Measurements from ENCODE around the gene ACIN1. TPM values are rescaled to one million over a fixed set of nuclear protein-coding genes. Genes with fewer than 3 reads are reported as not detected.

ACIN1 gene
- total and polyA plus RNA-seq, 2 of the 13 experiments (the other 11 are each of a cell fraction or from before 2014, with no cell fraction given) = 165 to 183 TPM

DNA sequence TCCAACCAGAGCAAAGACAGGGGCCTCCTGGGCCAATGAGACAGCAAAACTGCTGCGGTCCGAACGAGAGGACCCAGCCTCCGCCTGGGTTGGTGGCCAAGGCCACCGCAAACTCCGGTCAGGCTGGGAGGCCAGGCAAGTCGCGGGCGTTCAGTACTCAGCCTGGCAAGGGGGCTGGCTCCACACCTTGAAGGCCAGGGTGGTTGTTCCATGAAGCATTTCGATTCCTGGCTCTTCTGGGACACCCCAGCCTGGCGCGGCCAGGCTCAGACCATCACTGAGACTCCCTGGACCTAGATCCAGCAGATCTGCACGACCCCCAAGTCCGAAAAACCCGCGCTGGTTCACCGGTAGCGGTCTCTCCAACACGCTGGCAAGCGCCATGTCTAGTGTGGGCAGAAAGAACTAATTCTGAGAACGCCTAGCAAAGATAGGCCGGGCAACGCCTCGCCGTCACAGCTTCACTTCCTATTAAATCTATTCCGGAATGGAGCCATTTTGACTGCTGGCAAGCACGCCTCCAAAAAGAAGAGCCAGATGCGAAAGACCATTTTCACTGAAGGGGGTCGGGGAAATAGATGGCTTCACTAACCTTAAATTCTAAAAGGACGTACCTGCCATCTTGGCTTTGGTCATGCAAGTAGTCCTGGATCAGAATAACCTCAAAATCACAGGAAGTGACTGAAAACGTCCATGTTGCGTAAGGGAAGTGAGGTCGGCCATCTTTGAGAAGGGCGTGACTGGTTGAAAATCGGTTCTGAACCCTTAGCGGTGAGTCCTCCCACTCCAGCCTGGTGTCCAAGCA, 60.2 kb downstream of the ACIN1 start, which contains the start of gene PSMB5 (continued):
- TF ChIP-seq, protein P1, sequence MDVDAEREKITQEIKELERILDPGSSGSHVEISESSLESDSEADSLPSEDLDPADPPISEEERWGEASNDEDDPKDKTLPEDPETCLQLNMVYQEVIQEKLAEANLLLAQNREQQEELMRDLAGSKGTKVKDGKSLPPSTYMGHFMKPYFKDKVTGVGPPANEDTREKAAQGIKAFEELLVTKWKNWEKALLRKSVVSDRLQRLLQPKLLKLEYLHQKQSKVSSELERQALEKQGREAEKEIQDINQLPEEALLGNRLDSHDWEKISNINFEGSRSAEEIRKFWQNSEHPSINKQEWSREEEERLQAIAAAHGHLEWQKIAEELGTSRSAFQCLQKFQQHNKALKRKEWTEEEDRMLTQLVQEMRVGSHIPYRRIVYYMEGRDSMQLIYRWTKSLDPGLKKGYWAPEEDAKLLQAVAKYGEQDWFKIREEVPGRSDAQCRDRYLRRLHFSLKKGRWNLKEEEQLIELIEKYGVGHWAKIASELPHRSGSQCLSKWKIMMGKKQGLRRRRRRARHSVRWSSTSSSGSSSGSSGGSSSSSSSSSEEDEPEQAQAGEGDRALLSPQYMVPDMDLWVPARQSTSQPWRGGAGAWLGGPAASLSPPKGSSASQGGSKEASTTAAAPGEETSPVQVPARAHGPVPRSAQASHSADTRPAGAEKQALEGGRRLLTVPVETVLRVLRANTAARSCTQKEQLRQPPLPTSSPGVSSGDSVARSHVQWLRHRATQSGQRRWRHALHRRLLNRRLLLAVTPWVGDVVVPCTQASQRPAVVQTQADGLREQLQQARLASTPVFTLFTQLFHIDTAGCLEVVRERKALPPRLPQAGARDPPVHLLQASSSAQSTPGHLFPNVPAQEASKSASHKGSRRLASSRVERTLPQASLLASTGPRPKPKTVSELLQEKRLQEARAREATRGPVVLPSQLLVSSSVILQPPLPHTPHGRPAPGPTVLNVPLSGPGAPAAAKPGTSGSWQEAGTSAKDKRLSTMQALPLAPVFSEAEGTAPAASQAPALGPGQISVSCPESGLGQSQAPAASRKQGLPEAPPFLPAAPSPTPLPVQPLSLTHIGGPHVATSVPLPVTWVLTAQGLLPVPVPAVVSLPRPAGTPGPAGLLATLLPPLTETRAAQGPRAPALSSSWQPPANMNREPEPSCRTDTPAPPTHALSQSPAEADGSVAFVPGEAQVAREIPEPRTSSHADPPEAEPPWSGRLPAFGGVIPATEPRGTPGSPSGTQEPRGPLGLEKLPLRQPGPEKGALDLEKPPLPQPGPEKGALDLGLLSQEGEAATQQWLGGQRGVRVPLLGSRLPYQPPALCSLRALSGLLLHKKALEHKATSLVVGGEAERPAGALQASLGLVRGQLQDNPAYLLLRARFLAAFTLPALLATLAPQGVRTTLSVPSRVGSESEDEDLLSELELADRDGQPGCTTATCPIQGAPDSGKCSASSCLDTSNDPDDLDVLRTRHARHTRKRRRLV (CRISPR knock-in tag; IDR thresholded peaks at IDR 0.05) = peak; percentile 97
- TF ChIP-seq ZNF484 (CRISPR knock-in tag; IDR thresholded peaks at IDR 0.05; ENCODE audit: borderline replicate concordance, low read depth) (no peak), PPARG (CRISPR knock-in tag; conservative IDR thresholded peaks at IDR 0.05) (peak; percentile 74; the same call in 1 of the 2 replicates), IRX3 (CRISPR knock-in tag; IDR thresholded peaks at IDR 0.05; ENCODE audit: borderline replicate concordance, low read depth) (peak; percentile 48; the same call in 1 of the 2 replicates), ZNF367 (CRISPR knock-in tag; IDR thresholded peaks at IDR 0.05; ENCODE audit: borderline replicate concordance) (no peak), U2AF2 (IDR thresholded peaks at IDR 0.05; ENCODE audit: low read depth, low read length) (0 out of 2 replicates have a peak, but pooled peaks have one; percentile 64), ZSCAN12 (CRISPR knock-in tag; IDR thresholded peaks at IDR 0.05) (peak; percentile 93), MAF1 (CRISPR knock-in tag; IDR thresholded peaks at IDR 0.05; ENCODE audit: borderline replicate concordance) (peak; percentile 81; the same call in 1 of the 2 replicates), SRY (CRISPR knock-in tag; IDR thresholded peaks at IDR 0.05) (peak; percentile 96; the same call in 1 of the 2 replicates), NR1H2 (CRISPR knock-in tag; IDR thresholded peaks at IDR 0.05; ENCODE audit: borderline replicate concordance, low read depth) (no peak)
- TF ChIP-seq, protein P2, sequence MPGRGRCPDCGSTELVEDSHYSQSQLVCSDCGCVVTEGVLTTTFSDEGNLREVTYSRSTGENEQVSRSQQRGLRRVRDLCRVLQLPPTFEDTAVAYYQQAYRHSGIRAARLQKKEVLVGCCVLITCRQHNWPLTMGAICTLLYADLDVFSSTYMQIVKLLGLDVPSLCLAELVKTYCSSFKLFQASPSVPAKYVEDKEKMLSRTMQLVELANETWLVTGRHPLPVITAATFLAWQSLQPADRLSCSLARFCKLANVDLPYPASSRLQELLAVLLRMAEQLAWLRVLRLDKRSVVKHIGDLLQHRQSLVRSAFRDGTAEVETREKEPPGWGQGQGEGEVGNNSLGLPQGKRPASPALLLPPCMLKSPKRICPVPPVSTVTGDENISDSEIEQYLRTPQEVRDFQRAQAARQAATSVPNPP (CRISPR knock-in tag; IDR thresholded peaks at IDR 0.05) = no peak
- TF ChIP-seq, protein P3, sequence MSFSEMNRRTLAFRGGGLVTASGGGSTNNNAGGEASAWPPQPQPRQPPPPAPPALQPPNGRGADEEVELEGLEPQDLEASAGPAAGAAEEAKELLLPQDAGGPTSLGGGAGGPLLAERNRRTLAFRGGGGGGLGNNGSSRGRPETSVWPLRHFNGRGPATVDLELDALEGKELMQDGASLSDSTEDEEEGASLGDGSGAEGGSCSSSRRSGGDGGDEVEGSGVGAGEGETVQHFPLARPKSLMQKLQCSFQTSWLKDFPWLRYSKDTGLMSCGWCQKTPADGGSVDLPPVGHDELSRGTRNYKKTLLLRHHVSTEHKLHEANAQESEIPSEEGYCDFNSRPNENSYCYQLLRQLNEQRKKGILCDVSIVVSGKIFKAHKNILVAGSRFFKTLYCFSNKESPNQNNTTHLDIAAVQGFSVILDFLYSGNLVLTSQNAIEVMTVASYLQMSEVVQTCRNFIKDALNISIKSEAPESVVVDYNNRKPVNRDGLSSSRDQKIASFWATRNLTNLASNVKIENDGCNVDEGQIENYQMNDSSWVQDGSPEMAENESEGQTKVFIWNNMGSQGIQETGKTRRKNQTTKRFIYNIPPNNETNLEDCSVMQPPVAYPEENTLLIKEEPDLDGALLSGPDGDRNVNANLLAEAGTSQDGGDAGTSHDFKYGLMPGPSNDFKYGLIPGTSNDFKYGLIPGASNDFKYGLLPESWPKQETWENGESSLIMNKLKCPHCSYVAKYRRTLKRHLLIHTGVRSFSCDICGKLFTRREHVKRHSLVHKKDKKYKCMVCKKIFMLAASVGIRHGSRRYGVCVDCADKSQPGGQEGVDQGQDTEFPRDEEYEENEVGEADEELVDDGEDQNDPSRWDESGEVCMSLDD (CRISPR knock-in tag; IDR thresholded peaks at IDR 0.05; ENCODE audit: borderline replicate concordance) = 0 out of 2 replicates have a peak, but pooled peaks have one; percentile 60
- TF ChIP-seq, protein P4, sequence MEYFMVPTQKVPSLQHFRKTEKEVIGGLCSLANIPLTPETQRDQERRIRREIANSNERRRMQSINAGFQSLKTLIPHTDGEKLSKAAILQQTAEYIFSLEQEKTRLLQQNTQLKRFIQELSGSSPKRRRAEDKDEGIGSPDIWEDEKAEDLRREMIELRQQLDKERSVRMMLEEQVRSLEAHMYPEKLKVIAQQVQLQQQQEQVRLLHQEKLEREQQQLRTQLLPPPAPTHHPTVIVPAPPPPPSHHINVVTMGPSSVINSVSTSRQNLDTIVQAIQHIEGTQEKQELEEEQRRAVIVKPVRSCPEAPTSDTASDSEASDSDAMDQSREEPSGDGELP (IDR thresholded peaks at IDR 0.05; ENCODE audit: borderline replicate concordance, low read depth) = peak; percentile 42; the same call in 1 of the 2 replicates
- TF ChIP-seq, protein P5, sequence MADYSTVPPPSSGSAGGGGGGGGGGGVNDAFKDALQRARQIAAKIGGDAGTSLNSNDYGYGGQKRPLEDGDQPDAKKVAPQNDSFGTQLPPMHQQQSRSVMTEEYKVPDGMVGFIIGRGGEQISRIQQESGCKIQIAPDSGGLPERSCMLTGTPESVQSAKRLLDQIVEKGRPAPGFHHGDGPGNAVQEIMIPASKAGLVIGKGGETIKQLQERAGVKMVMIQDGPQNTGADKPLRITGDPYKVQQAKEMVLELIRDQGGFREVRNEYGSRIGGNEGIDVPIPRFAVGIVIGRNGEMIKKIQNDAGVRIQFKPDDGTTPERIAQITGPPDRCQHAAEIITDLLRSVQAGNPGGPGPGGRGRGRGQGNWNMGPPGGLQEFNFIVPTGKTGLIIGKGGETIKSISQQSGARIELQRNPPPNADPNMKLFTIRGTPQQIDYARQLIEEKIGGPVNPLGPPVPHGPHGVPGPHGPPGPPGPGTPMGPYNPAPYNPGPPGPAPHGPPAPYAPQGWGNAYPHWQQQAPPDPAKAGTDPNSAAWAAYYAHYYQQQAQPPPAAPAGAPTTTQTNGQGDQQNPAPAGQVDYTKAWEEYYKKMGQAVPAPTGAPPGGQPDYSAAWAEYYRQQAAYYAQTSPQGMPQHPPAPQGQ (CRISPR knock-in tag; IDR thresholded peaks at IDR 0.05; ENCODE audit: borderline replicate concordance) = no peak; the same call in 1 of the 2 replicates

All from HepG2 (cell line).